Measurements from ENCODE around the gene ZC3H12A. TPM values are rescaled to one million over a fixed set of nuclear protein-coding genes. Genes with fewer than 3 reads are reported as not detected.
"Not testable (repeated sequence)": the region's sequence is repeated elsewhere in the genome, so short reads cannot be mapped to it uniquely, and the experiment has no call there.

ZC3H12A gene
- total and polyA plus RNA-seq, 10 of the 15 experiments (the other 5 are each of a cell fraction or from before 2014, with no cell fraction given) = 0.35 to 30.2 (median 13.8) TPM

DNA sequence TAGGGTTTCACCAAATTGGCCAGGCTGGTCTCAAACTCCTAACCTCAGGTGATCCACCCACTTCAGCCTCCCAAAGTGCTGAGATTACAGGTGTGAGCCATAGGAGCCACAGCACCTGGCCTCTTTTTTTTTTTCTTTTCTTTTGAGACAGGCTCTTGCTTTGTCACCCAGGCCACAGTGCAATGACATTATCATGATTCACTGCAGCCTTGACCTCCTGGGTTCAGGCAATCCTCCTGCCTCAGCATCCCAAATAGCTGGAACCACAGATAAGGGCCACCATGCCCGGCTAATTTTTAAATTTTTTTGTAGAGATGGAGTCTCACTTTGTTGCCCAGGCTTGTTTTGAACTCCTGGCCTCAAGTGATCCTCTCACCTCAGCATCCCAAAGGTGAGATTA is 55.5 kb downstream of the ZC3H12A start:
- BruUV-seq (replicated peaks); H3K79me2 ChIP-seq (ENCODE audit: control insufficient read depth, insufficient read depth, low read length); ATAC-seq; in situ Hi-C loops (cut with MboI); SMC1A ChIA-PET (ENCODE audit: uncharacterized antibody, unreplicated experiment); H3K4me1 ChIP-seq (ENCODE audit: control insufficient read depth, insufficient read depth, low read length); H3K9me3 ChIP-seq (replicated peaks; ENCODE audit: control insufficient read depth, insufficient read depth, low read length); DNase-seq (ENCODE audit: low read depth, low spot score); H3K27me3 ChIP-seq (replicated peaks in 1 of 2; ENCODE audit: control insufficient read depth in 2 of 2, insufficient read depth in 2 of 2, low read length in 1 of 2); RAD21 ChIA-PET (ENCODE audit: unreplicated experiment); H3K36me3 ChIP-seq (ENCODE audit: control insufficient read depth in 2 of 2, insufficient read depth in 2 of 2, low read length in 1 of 2); intact Hi-C loops (cut with micrococcal nuclease; ENCODE audit: unreplicated experiment); H3K27ac ChIP-seq (ENCODE audit: control insufficient read depth, insufficient read depth); CTCF ChIA-PET; H2AFZ ChIP-seq (ENCODE audit: control insufficient read depth, low read depth, low read length); H4K20me1 ChIP-seq (ENCODE audit: control insufficient read depth, insufficient read depth); FAIRE-seq; H3K4me2 ChIP-seq (ENCODE audit: control insufficient read depth, insufficient read depth); H3K9ac ChIP-seq (ENCODE audit: control insufficient read depth, insufficient read depth, low read length); H3K4me3 ChIP-seq: not testable (repeated sequence)
- POLR2A ChIA-PET = interaction anchor here (0.7 kb wide), 2 partner anchors 10 to 55 kb away, joined by 3 to 4 read pairs; partner anchors contain the start of gene ZC3H12A
- 71% methylated on average over 1 of the region's 1 CpG for WGBS (ENCODE audit: insufficient coverage, insufficient replicate concordance, low lambda C conversion rate, missing lambda C conversion rate)

DNA sequence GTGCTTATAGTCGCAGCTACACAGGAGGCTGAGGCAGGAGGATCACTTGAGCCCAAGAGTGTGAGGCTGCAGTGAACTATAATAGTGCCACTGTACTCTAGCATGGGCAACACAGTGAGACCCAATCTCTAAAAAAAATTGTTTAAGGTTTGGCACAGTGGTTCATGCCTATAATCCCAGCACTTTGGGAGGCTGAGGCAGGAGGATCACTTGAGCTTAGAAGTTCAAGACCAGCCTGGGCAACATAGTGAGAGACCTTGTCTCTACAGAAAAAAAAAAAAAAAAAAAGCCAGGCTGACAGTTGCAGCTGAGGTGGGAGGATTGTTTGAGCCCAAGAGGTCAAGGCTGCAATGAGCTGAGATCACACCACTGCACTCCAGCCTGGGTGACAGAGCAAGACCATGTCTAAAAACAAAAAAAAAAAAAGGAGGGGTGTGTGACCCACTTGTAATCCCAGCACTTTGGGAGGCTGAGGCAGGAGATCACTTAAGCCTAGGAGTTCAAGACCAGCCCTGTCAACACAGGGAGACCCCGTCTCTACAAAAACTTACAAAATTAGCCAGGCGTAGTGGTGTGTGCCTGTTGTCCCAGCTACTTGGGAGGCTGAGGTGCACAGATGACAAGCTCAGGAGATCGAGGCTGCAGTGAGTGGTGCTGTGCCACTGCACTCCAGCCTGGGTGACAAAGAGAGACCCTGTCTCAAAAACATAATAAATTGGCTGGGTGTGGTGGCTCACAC is 58.2 kb downstream of the ZC3H12A start:
- SMC1A ChIA-PET (ENCODE audit: uncharacterized antibody, unreplicated experiment) = interaction anchor here (1.4 kb wide), 1 partner anchor 45 kb away, joined by 5 read pairs; no protein-coding TSS in a partner anchor
- ATAC-seq; in situ Hi-C loops (cut with MboI): not testable (repeated sequence)

More for the DNA sequence above, 58.2 kb downstream of the ZC3H12A start:
- H3K9ac ChIP-seq (ENCODE audit: control insufficient read depth, insufficient read depth, low read length); FAIRE-seq; H3K4me2 ChIP-seq (ENCODE audit: control insufficient read depth, insufficient read depth); H3K4me1 ChIP-seq (ENCODE audit: control insufficient read depth, insufficient read depth, low read length); intact Hi-C loops (cut with micrococcal nuclease; ENCODE audit: unreplicated experiment); H4K20me1 ChIP-seq (ENCODE audit: control insufficient read depth, insufficient read depth); RAD21 ChIA-PET (ENCODE audit: unreplicated experiment); H3K79me2 ChIP-seq (ENCODE audit: control insufficient read depth, insufficient read depth, low read length); BruUV-seq (replicated peaks); H3K9me3 ChIP-seq (replicated peaks; ENCODE audit: control insufficient read depth, insufficient read depth, low read length); DNase-seq (ENCODE audit: low read depth, low spot score); H3K27ac ChIP-seq (ENCODE audit: control insufficient read depth, insufficient read depth); POLR2A ChIA-PET; H3K4me3 ChIP-seq; H3K27me3 ChIP-seq (replicated peaks in 1 of 2; ENCODE audit: control insufficient read depth in 2 of 2, insufficient read depth in 2 of 2, low read length in 1 of 2); H2AFZ ChIP-seq (ENCODE audit: control insufficient read depth, low read depth, low read length): not testable (repeated sequence)
- WGBS (ENCODE audit: insufficient coverage, insufficient replicate concordance, low lambda C conversion rate, missing lambda C conversion rate) = 88% methylated on average over 4 of the region's 4 CpGs
- peaks cover 0 to 14% of the 10 kb centered on the region in 2 experiments; a peak in 2 of 4 replicates for H3K36me3 ChIP-seq (ENCODE audit: control insufficient read depth in 2 of 2, insufficient read depth in 2 of 2, low read length in 1 of 2)
- CTCF ChIA-PET = interaction anchor here (0.9 kb wide), 1 partner anchor 42 kb away, joined by 3 read pairs; no protein-coding TSS in a partner anchor

Data from GM12878 (cell line).